Ishikawa (cell line): ENCODE measurements around the gene RBM20.
A peak's percentile ranks its signal among the peaks of the same experiment; 100 is the strongest.

ENCODE experiments used
- CEBPB ChIP-seq: IDR thresholded peaks from 2 replicates; pipeline ENCODE4 v1.6.1; 2012
- CREB1 ChIP-seq: IDR thresholded peaks from 2 replicates; pipeline ENCODE4 v1.6.1; 2012; ENCODE audit warnings: low read depth
- EGR1 ChIP-seq: IDR thresholded peaks from 2 replicates; pipeline ENCODE4 v1.6.1; 2012
- EP300 ChIP-seq: IDR thresholded peaks from 2 replicates; pipeline ENCODE4 v1.6.1; 2012; ENCODE audit warnings: borderline replicate concordance
- FOXM1 ChIP-seq: IDR thresholded peaks from 2 replicates; pipeline ENCODE4 v1.6.1; 2012; ENCODE audit warnings: low read depth, borderline replicate concordance
- MAX ChIP-seq: IDR thresholded peaks from 2 replicates; pipeline ENCODE4 v1.6.1; 2012
- NFIC ChIP-seq: IDR thresholded peaks from 2 replicates; pipeline ENCODE4 v1.6.1; 2012
- RAD21 ChIP-seq: IDR thresholded peaks from 2 replicates; pipeline ENCODE4 v1.6.1; 2012; ENCODE audit warnings: low read depth
- REST ChIP-seq: IDR thresholded peaks from 2 replicates; pipeline ENCODE4 v1.6.1; 2012; ENCODE audit warnings: low read depth, mild to moderate bottlenecking
- TAF1 ChIP-seq: IDR thresholded peaks from 2 replicates; pipeline ENCODE4 v1.6.1; 2012; ENCODE audit warnings: low read depth, mild to moderate bottlenecking
- TCF12 ChIP-seq: IDR thresholded peaks from 2 replicates; pipeline ENCODE4 v1.6.1; 2012; ENCODE audit warnings: low read depth
- TEAD4 ChIP-seq: IDR thresholded peaks from 2 replicates; pipeline ENCODE4 v1.6.1; 2012
- USF1 ChIP-seq: IDR thresholded peaks from 2 replicates; pipeline ENCODE4 v1.6.1; 2012
- YY1 ChIP-seq: IDR thresholded peaks from 2 replicates; pipeline ENCODE4 v1.6.1; 2012; ENCODE audit warnings: low read depth
- ZBTB7A ChIP-seq: IDR thresholded peaks from 2 replicates; pipeline ENCODE4 v1.6.1; 2012; ENCODE audit warnings: low read depth

The RBM20 gene

GRCh38 chr10:110851020-110851612, 207.0 kb downstream of the RBM20 start:
- TF ChIP-seq FOXM1: no peak
- TF ChIP-seq NFIC: no peak
- no peak for TF ChIP-seq MAX
- TF ChIP-seq TCF12: no peak

GRCh38 chr10:110852255-110852896, 208.2 kb downstream of the RBM20 start:
- TF ChIP-seq TCF12 (no peak), USF1 (peak; percentile 39; the same call in 1 of the 2 replicates)

GRCh38 chr10:110852947-110853346, 208.8 kb downstream of the RBM20 start:
- TF ChIP-seq REST (no peak), TEAD4 (no peak)

GRCh38 chr10:110853921-110854605, 209.9 kb downstream of the RBM20 start:
- TF ChIP-seq TEAD4 (no peak), CEBPB (no peak), EGR1 (no peak), TAF1 (no peak), TCF12 (no peak), FOXM1 (no peak), CREB1 (no peak), YY1 (no peak), NFIC (no peak), EP300 (no peak), REST (no peak), ZBTB7A (no peak), RAD21 (no peak), USF1 (no peak), MAX (no peak)

GRCh38 chr10:110857265-110858171, 213.4 kb downstream of the RBM20 start:
- no peak for TF ChIP-seq TCF12
- TF ChIP-seq EGR1: no peak
- no peak for TF ChIP-seq CREB1
- TF ChIP-seq FOXM1: no peak
- TF ChIP-seq ZBTB7A: no peak
- no peak for TF ChIP-seq YY1
- no peak for TF ChIP-seq TAF1
- no peak for TF ChIP-seq TEAD4
- TF ChIP-seq RAD21: no peak

GRCh38 chr10:110858297-110858934, 214.3 kb downstream of the RBM20 start:
- no peak for TF ChIP-seq TAF1
- no peak for TF ChIP-seq NFIC
